BE2C (cell line): Measurements from ENCODE around the gene PCDHGA10.
"Not testable (repeated sequence)": the region's sequence is repeated elsewhere in the genome, so short reads cannot be mapped to it uniquely, and the experiment has no call there.

Source experiments
- DNase-seq: peaks from one replicate; pipeline ENCODE4 v3.0.0-alpha.2; 2020
- H3K27me3 ChIP-seq: fragments of 250-450 bp; sonication (Bioruptor Pico); 2 replicates; pipeline ENCODE4 v1.5.1; 2020; ENCODE audit warnings: mild to moderate bottlenecking
- H3K36me3 ChIP-seq: fragments of 250-450 bp; sonication (Bioruptor Pico); 2 replicates; pipeline ENCODE4 v1.5.1; 2020; ENCODE audit warnings: mild to moderate bottlenecking
- H3K4me1 ChIP-seq: fragments of 250-450 bp; sonication (Bioruptor Pico); 2 replicates; pipeline ENCODE4 v1.5.1; 2020
- H3K4me3 ChIP-seq: 2 replicates; pipeline ENCODE4 v1.5.1; 2011; ENCODE audit warnings: low read depth, low read length
- H3K9me3 ChIP-seq: fragments of 250-450 bp; sonication (Bioruptor Pico); 2 replicates; pipeline ENCODE4 v1.5.1; 2020
- CTCF ChIP-seq: IDR thresholded peaks from 2 replicates; pipeline ENCODE4 v1.5.1; 2012; ENCODE audit warnings: mild to moderate bottlenecking, low read depth, low read length

The PCDHGA10 gene

GRCh38 chr5:141384471-141385267, 28.1 kb upstream of the PCDHGA10 start:
- TF ChIP-seq CTCF = no peak
- Histone ChIP-seq H3K9me3 (no peaks in the 10 kb centered on the region; the same call in 1 of the 2 replicates), H3K27me3 (no peaks in the 10 kb centered on the region), H3K4me3 (no peak overlapping the region), H3K4me1 (no peaks in the 10 kb centered on the region), H3K36me3 (peaks cover 12% of the 10 kb centered on the region)
- no peak for DNase-seq

GRCh38 chr5:141387557-141388311, 25.1 kb upstream of the PCDHGA10 start, which contains the start of gene PCDHGB4:
TSS of gene PCDHGB4 (plus strand) at chr5:141387698. CDS start at chr5:141387885, 187 bp downstream.
- not testable (repeated sequence) for H3K4me1 ChIP-seq, DNase-seq, H3K36me3 ChIP-seq, H3K4me3 ChIP-seq, H3K9me3 ChIP-seq, H3K27me3 ChIP-seq

- DNase-seq = no peak
- Histone ChIP-seq H3K4me3 (no peak overlapping the region), H3K9me3 (no peaks in the 10 kb centered on the region; the same call in 1 of the 2 replicates), H3K4me1 (no peaks in the 10 kb centered on the region), H3K27me3 (no peaks in the 10 kb centered on the region), H3K36me3 (no peaks in the 10 kb centered on the region; the same call in 1 of the 2 replicates)
- no peak for TF ChIP-seq CTCF
Observed at GRCh38 chr5:141388661-141389060, 24.1 kb upstream of the PCDHGA10 start.

GRCh38 chr5:141389153-141390042, 23.4 kb upstream of the PCDHGA10 start:
- TF ChIP-seq CTCF = no peak
- H3K36me3 ChIP-seq = no peaks in the 10 kb centered on the region; the same call in 1 of the 2 replicates
- H3K4me1 ChIP-seq = no peaks in the 10 kb centered on the region
- no peak overlapping the region for H3K4me3 ChIP-seq
- H3K27me3 ChIP-seq = no peaks in the 10 kb centered on the region
- DNase-seq = no peak
- no peaks in the 10 kb centered on the region for H3K9me3 ChIP-seq

- Histone ChIP-seq H3K36me3 (no peaks in the 10 kb centered on the region), H3K4me1 (no peaks in the 10 kb centered on the region), H3K27me3 (no peaks in the 10 kb centered on the region), H3K9me3 (no peaks in the 10 kb centered on the region), H3K4me3 (no peak within 1 kb of the TSS)
- TF ChIP-seq CTCF = peak; percentile 24
- DNase-seq = no peak
Observed at GRCh38 chr5:141392429-141393198, 20.2 kb upstream of the PCDHGA10 start, which contains the start of gene PCDHGA8. TSS of gene PCDHGA8 (plus strand) at chr5:141392633. CDS start at chr5:141392814, 181 bp downstream.
